H1 (cell line): ENCODE data around the gene TMEM140. TPM values are rescaled to one million over a fixed set of nuclear protein-coding genes. Genes with fewer than 3 reads are reported as not detected.

Experiments used
- CTCF ChIA-PET: fragments of 300-600 bp; sonication (Branson Sonifier 250); formaldehyde crosslinking; loops from one replicate; lab custom pipeline; 2021; ENCODE audit not compliant: partially characterized antibody; lab: Charles Lee
- POLR2A ChIA-PET: fragments of 300-600 bp; sonication (Branson Sonifier 250); formaldehyde crosslinking; loops from one replicate; lab custom pipeline; 2021; ENCODE audit warnings: inconsistent platforms; ENCODE audit not compliant: partially characterized antibody; lab: Charles Lee
- DNase-seq, 2 experiments: peaks; one replicate each; pipeline versions ENCODE4 v3.0.0 to v3.0.0-alpha.2; 2010 to 2022; ENCODE audit warnings: low spot score in 2 of 2, low read depth in 1 of 2, mixed read lengths in 1 of 2
- FAIRE-seq: peaks from 2 replicates; lab custom pipeline; 2011; peaks lifted over from hg19 to GRCh38; lab: Jason Lieb, UNC
- H2AFZ ChIP-seq: 2 replicates; pipeline ENCODE4 v1.8.1; 2012; ENCODE audit warnings: low read length, inconsistent platforms
- H2AK5ac ChIP-seq: 2 replicates; pipeline ENCODE4 v1.6.1; 2013; ENCODE audit warnings: low read depth, low read length
- H2BK120ac ChIP-seq: replicated peaks from 2 replicates; pipeline ENCODE3; 2013; ENCODE audit warnings: low read depth, low read length, inconsistent platforms
- H2BK12ac ChIP-seq: 2 replicates; pipeline ENCODE4 v1.6.1; 2013; ENCODE audit warnings: low read depth, low read length
- H2BK15ac ChIP-seq: 2 replicates; pipeline ENCODE4 v1.6.1; 2013; ENCODE audit warnings: low read length
- H2BK20ac ChIP-seq: 2 replicates; pipeline ENCODE4 v1.6.1; 2013; ENCODE audit warnings: low read length
- H2BK5ac ChIP-seq: 2 replicates; pipeline ENCODE4 v1.6.1; 2013; ENCODE audit warnings: low read depth, low read length
- H3K14ac ChIP-seq: 2 replicates; pipeline ENCODE4 v1.6.1; 2013; ENCODE audit warnings: inconsistent platforms; ENCODE audit not compliant: insufficient read length
- H3K18ac ChIP-seq: 2 replicates; pipeline ENCODE4 v1.6.1; 2013; ENCODE audit warnings: low read length; ENCODE audit errors: extremely low read depth
- H3K23ac ChIP-seq: 2 replicates; pipeline ENCODE4 v1.6.1; 2013; ENCODE audit warnings: inconsistent platforms; ENCODE audit not compliant: insufficient read length
- H3K23me2 ChIP-seq: 2 replicates; pipeline ENCODE4 v1.6.1; 2013; ENCODE audit warnings: low read depth, low read length
- H3K27ac ChIP-seq: 2 replicates; pipeline ENCODE4 v1.6.1; 2011; ENCODE audit warnings: low read depth, low read length, inconsistent platforms
- H3K27me3 ChIP-seq, 4 experiments: replicated peaks in 1 of 4; 1 replicate in 1 of 4; 2 replicates in 3 of 4; pipeline versions ENCODE4 v1.6.1 to v1.8.1; 2011 to 2013; ENCODE audit warnings: low read length in 3 of 4, mild to moderate bottlenecking in 3 of 4, inconsistent platforms in 2 of 4, mixed read lengths in 2 of 4, moderate library complexity in 1 of 4; ENCODE audit not compliant: control insufficient read depth in 3 of 4, insufficient read depth in 3 of 4; ENCODE audit errors: extremely low read depth in 1 of 4
- H3K36me3 ChIP-seq, 4 experiments: 2 replicates each; pipeline versions ENCODE4 v1.6.1 to v1.8.1; 2011 to 2013; ENCODE audit warnings: mild to moderate bottlenecking in 4 of 4, low read length in 3 of 4, moderate library complexity in 2 of 4, control low read depth in 1 of 4, inconsistent platforms in 1 of 4; ENCODE audit not compliant: insufficient read depth in 4 of 4, control insufficient read depth in 2 of 4
- H3K4ac ChIP-seq: replicated peaks from 2 replicates; pipeline ENCODE3; 2013; ENCODE audit warnings: low read length, low read depth, mixed read lengths, inconsistent platforms; ENCODE audit not compliant: insufficient read length
- H3K4me1 ChIP-seq, 4 experiments: replicated peaks in 1 of 4; 1 replicate in 1 of 4; 2 replicates in 3 of 4; pipeline versions ENCODE4 v1.6.1 to v1.8.1; 2011 to 2013; ENCODE audit warnings: low read length in 3 of 4, inconsistent platforms in 2 of 4, mixed read lengths in 1 of 4; ENCODE audit not compliant: insufficient read depth in 4 of 4, control insufficient read depth in 3 of 4
- H3K4me2 ChIP-seq, 2 experiments: 2 replicates each; pipeline versions ENCODE4 v1.6.1 to v1.8.1; 2011 to 2013; ENCODE audit warnings: low read depth in 2 of 2, low read length in 2 of 2, control low read depth in 1 of 2, inconsistent platforms in 1 of 2, mild to moderate bottlenecking in 1 of 2; ENCODE audit not compliant: insufficient read depth in 1 of 2
- H3K4me3 ChIP-seq, 4 experiments: fragments of 200-600, 300-600 bp in 1 of 4; sonication (generic), shearing (Covaris generic), sonication (Bioruptor Twin) in 1 of 4; 2 replicates each; pipeline versions ENCODE4 v1.5.1 to v1.8.1; 2011 to 2016; ENCODE audit warnings: low read length in 4 of 4, low read depth in 3 of 4, control low read depth in 2 of 4, inconsistent platforms in 2 of 4, mild to moderate bottlenecking in 2 of 4, mixed read lengths in 1 of 4, moderate library complexity in 1 of 4; ENCODE audit not compliant: insufficient read depth in 2 of 4; ENCODE audit errors: extremely low read depth in 1 of 4
- H3K56ac ChIP-seq: replicated peaks from 2 replicates; pipeline ENCODE3; 2013; ENCODE audit warnings: low read depth, mild to moderate bottlenecking, mixed read lengths, low read length, inconsistent platforms; ENCODE audit not compliant: insufficient read length
- H3K79me1 ChIP-seq: 2 replicates; pipeline ENCODE4 v1.6.1; 2013; ENCODE audit warnings: low read depth, low read length, control low read depth
- H3K79me2 ChIP-seq, 2 experiments: 2 replicates each; pipeline versions ENCODE4 v1.6.1 to v1.8.1; 2012 to 2013; ENCODE audit warnings: low read length in 2 of 2, mild to moderate bottlenecking in 2 of 2, inconsistent platforms in 1 of 2; ENCODE audit not compliant: insufficient read depth in 2 of 2, control insufficient read depth in 1 of 2
- H3K9ac ChIP-seq, 4 experiments: replicated peaks in 1 of 4; 1 replicate in 1 of 4; 2 replicates in 3 of 4; pipeline versions ENCODE4 v1.6.1 to v1.8.1; 2011 to 2013; ENCODE audit warnings: low read depth in 3 of 4, low read length in 3 of 4, control low read depth in 2 of 4, mild to moderate bottlenecking in 2 of 4, moderate library complexity in 2 of 4, inconsistent platforms in 1 of 4; ENCODE audit errors: extremely low read depth in 1 of 4
- H3K9me3 ChIP-seq, 2 experiments: 2 replicates each; pipeline versions ENCODE4 v1.6.1 to v1.8.1; 2012 to 2013; ENCODE audit warnings: mild to moderate bottlenecking in 2 of 2, moderate library complexity in 2 of 2, control low read depth in 1 of 2, inconsistent platforms in 1 of 2, low read depth in 1 of 2, low read length in 1 of 2, mixed read lengths in 1 of 2; ENCODE audit not compliant: insufficient read depth in 2 of 2
- H4K20me1 ChIP-seq, 2 experiments: replicated peaks in 1 of 2; 2 replicates each; pipeline versions ENCODE3 to v1.8.1; 2011 to 2013; ENCODE audit warnings: inconsistent platforms in 2 of 2, low read length in 2 of 2, mild to moderate bottlenecking in 1 of 2; ENCODE audit not compliant: insufficient read depth in 2 of 2, control insufficient read depth in 1 of 2
- H4K5ac ChIP-seq: 2 replicates; pipeline ENCODE4 v1.6.1; 2013; ENCODE audit warnings: low read length, low read depth, mixed read lengths, inconsistent platforms; ENCODE audit not compliant: insufficient read length
- H4K8ac ChIP-seq: 2 replicates; pipeline ENCODE4 v1.8.0; 2013; ENCODE audit warnings: mild to moderate bottlenecking, moderate library complexity, low read length, inconsistent platforms; ENCODE audit not compliant: insufficient read depth; ENCODE audit errors: extremely low read depth
- H4K91ac ChIP-seq: replicated peaks from 2 replicates; pipeline ENCODE3; 2013; ENCODE audit warnings: low read length, mixed read lengths, inconsistent platforms; ENCODE audit not compliant: insufficient read length
- CTCF ChIP-seq, 3 experiments: IDR thresholded peaks; 1 replicate in 2 of 3; 2 replicates in 1 of 3; pipeline versions ENCODE4 v1.5.1 to v1.6.1; 2011; ENCODE audit warnings: low read length in 3 of 3, mild to moderate bottlenecking in 3 of 3, inconsistent platforms in 2 of 3, low read depth in 1 of 3, moderate library complexity in 1 of 3; ENCODE audit not compliant: insufficient read depth in 1 of 3; ENCODE audit errors: control extremely low read depth in 1 of 3
- EP300 ChIP-seq, 2 experiments: IDR thresholded peaks; 1 replicate in 1 of 2; 2 replicates in 1 of 2; pipeline ENCODE4 v1.6.1; 2011 to 2012; ENCODE audit warnings: low read depth in 2 of 2, low read length in 2 of 2, mild to moderate bottlenecking in 2 of 2, borderline replicate concordance in 1 of 2, inconsistent platforms in 1 of 2, moderate library complexity in 1 of 2
- POLR2A ChIP-seq, 2 experiments: IDR thresholded peaks; 1 replicate in 1 of 2; 2 replicates in 1 of 2; pipeline ENCODE4 v1.6.1; 2011; ENCODE audit warnings: low read depth in 2 of 2, low read length in 2 of 2, mild to moderate bottlenecking in 2 of 2; ENCODE audit errors: control extremely low read depth in 1 of 2
- POLR2AphosphoS5 ChIP-seq: IDR thresholded peaks from 2 replicates; pipeline ENCODE4 v1.6.1; 2011; ENCODE audit warnings: low read depth, low read length
- SP2 ChIP-seq: IDR thresholded peaks from 2 replicates; pipeline ENCODE4 v1.6.1; 2012; ENCODE audit warnings: mild to moderate bottlenecking, low read length, inconsistent platforms
- WGBS, 2 experiments: shearing (Covaris generic) in 1 of 2; methylation state at CpG; one replicate each; pipeline versions ENCODE4 v1.1.6 to v1.1.7; 2013 to 2015; ENCODE audit warnings: low lambda C conversion rate in 2 of 2, mixed read lengths in 2 of 2, inconsistent platforms in 1 of 2, low coverage in 1 of 2, missing lambda C conversion rate in 1 of 2; ENCODE audit not compliant: insufficient replicate concordance in 2 of 2, insufficient coverage in 1 of 2, insufficient read length in 1 of 2; ENCODE audit errors: extremely low coverage in 1 of 2, missing lambda C conversion rate in 1 of 2; 5-methylcytosine and 5-hydroxymethylcytosine counted together
- polyA plus RNA-seq, 7 experiments: library from polyadenylated mRNA; depleted of rRNA in 3 of 7; stranded (reverse) in 5 of 7; unstranded in 2 of 7; fragments of >200 nt in 5 of 7; fragments of 200-250 nt in 2 of 7; gene quantifications; 1 replicate in 5 of 7; 2 replicates in 1 of 7; 4 replicates in 1 of 7; pipeline versions ENCODE4 v1.2.1 to v1.2.3, GENCODE V29; 2011 to 2013; ENCODE audit warnings: missing spikeins in 2 of 7, mixed read lengths in 2 of 7
- total RNA-seq: library from RNA; stranded (reverse); fragmentation: NEBNext Ultra II Directional; extraction: Animal tissue kit (Norgen Biotek cat#: 25700); gene quantifications from 2 replicates; pipeline ENCODE4 v1.2.1, GENCODE V29; 2021

Gene TMEM140
- total and polyA plus RNA-seq, 2 of the 8 experiments (the other 6 are each of a cell fraction or from before 2014, with no cell fraction given) = not detected

DNA sequence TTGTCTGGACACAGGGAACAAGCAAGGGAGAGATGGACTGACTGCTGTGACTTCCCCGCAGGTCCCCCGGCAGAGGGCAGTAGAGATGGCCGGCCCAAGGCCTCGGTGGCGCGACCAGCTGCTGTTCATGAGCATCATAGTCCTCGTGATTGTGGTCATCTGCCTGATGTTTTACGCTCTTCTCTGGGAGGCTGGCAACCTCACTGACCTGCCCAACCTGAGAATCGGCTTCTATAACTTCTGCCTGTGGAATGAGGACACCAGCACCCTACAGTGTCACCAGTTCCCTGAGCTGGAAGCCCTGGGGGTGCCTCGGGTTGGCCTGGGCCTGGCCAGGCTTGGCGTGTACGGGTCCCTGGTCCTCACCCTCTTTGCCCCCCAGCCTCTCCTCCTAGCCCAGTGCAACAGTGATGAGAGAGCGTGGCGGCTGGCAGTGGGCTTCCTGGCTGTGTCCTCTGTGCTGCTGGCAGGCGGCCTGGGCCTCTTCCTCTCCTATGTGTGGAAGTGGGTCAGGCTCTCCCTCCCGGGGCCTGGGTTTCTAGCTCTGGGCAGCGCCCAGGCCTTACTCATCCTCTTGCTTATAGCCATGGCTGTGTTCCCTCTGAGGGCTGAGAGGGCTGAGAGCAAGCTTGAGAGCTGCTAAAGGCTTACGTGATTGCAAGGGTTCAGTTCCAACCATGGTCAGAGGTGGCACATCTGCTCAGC is 16.6 kb downstream of the TMEM140 start:
- Histone ChIP-seq H3K23me2 (no peaks in the 10 kb centered on the region; the same call in 1 of the 2 replicates), H2BK20ac (no peak overlapping the region), H2AK5ac (no peak overlapping the region), H2BK120ac (no peak overlapping the region), H3K9ac (no peak overlapping the region), H3K36me3 (peaks cover 16 to 51% (median 39%) of the 10 kb centered on the region in 4 experiments), H3K27me3 (no peaks in the 10 kb centered on the region), H3K79me1 (no peaks in the 10 kb centered on the region; the same call in 1 of the 2 replicates), H4K8ac (no peak overlapping the region; the same call in 1 of the 2 replicates), H4K5ac (no peak overlapping the region), H3K4ac (no peak overlapping the region), H3K4me3 (no peak overlapping the region), H2BK15ac (no peak overlapping the region), H3K4me2 (no peak overlapping the region), H4K20me1 (peaks cover 0 to 4% of the 10 kb centered on the region in 2 experiments), H3K79me2 (peaks cover 0 to 16% of the 10 kb centered on the region in 2 experiments; a peak in 1 of 4 replicates), H2AFZ (no peak overlapping the region), H3K56ac (no peak overlapping the region), H3K18ac (no peak overlapping the region), H2BK12ac (no peak overlapping the region), H2BK5ac (no peak overlapping the region), H3K14ac (no peak overlapping the region), H4K91ac (no peak overlapping the region), H3K27ac (no peak overlapping the region), H3K9me3 (peaks cover 2 to 11% of the 10 kb centered on the region in 2 experiments; a peak in 2 of 4 replicates), H3K4me1 (peaks cover 0 to 7% (median 3%) of the 10 kb centered on the region in 4 experiments; a peak in 4 of 7 replicates), H3K23ac (no peak overlapping the region)
- ChIA-PET POLR2A (interaction anchor here (0.6 to 4.0 kb wide), 9 partner anchors 15 to 519 kb away, joined by 3 to 20 read pairs (median 3); partner anchors contain the start of gene WDR91), CTCF (interaction anchor here (0.8 to 2.3 kb wide), 9 partner anchors 9 to 178 kb away, joined by 3 to 7 read pairs (median 3); partner anchors contain the start of gene AGBL3)
- TF ChIP-seq EP300 (IDR thresholded peaks at IDR 0.05; ENCODE audit: borderline replicate concordance in 1 of 2, low read depth in 2 of 2, low read length in 2 of 2) = no peak
- TF ChIP-seq POLR2A (IDR thresholded peaks at IDR 0.05; ENCODE audit: control extremely low read depth in 1 of 2, low read depth in 2 of 2, low read length in 2 of 2) = peak in 1 of 2 experiments; percentile 57; a peak in 1 of 3 replicates
- TF ChIP-seq CTCF (IDR thresholded peaks at IDR 0.05; ENCODE audit: control extremely low read depth in 1 of 3, insufficient read depth in 1 of 3, low read depth in 1 of 3, low read length in 3 of 3) = peak in 1 of 3 experiments; percentile 24; a peak in 1 of 4 replicates
- peak; percentile 53; the same call in 1 of the 2 replicates for TF ChIP-seq POLR2AphosphoS5
- no peak for TF ChIP-seq SP2
- no peak for DNase-seq
- 89% methylated on average over 18 of the region's 18 CpGs; no CpG with 5 or more reads in 1 of the 2 experiments for WGBS, 2 experiments
- no peak for FAIRE-seq
